ENCODE measurements around the gene SLC23A2. TPM values are rescaled to one million over a fixed set of nuclear protein-coding genes. Genes with fewer than 3 reads are reported as not detected.

The SLC23A2 gene
- total and polyA plus RNA-seq, 8 donors = 4.3 to 12.9 (median 8.8) TPM

- 64 to 69% methylated on average over 7 of the region's 7 CpGs for WGBS, 2 donors
- TF ChIP-seq, protein P1, sequence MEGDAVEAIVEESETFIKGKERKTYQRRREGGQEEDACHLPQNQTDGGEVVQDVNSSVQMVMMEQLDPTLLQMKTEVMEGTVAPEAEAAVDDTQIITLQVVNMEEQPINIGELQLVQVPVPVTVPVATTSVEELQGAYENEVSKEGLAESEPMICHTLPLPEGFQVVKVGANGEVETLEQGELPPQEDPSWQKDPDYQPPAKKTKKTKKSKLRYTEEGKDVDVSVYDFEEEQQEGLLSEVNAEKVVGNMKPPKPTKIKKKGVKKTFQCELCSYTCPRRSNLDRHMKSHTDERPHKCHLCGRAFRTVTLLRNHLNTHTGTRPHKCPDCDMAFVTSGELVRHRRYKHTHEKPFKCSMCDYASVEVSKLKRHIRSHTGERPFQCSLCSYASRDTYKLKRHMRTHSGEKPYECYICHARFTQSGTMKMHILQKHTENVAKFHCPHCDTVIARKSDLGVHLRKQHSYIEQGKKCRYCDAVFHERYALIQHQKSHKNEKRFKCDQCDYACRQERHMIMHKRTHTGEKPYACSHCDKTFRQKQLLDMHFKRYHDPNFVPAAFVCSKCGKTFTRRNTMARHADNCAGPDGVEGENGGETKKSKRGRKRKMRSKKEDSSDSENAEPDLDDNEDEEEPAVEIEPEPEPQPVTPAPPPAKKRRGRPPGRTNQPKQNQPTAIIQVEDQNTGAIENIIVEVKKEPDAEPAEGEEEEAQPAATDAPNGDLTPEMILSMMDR (IDR thresholded peaks at IDR 0.05) = no peak
- H3K4me1 ChIP-seq = no peaks in the 10 kb centered on the region
- H3K27me3 ChIP-seq = no peaks in the 10 kb centered on the region
- DNase-seq (no peak), ATAC-seq (no peak), FAIRE-seq (no peak)
- intact Hi-C loops (cut with DNase I) = no loop called here
- no peak overlapping the region for H3K4me3 ChIP-seq
- no peaks in the 10 kb centered on the region for H3K9me3 ChIP-seq
- peak overlapping the region in 2 of 4 donors; percentile 71 to 73 for H3K27ac ChIP-seq
- no peaks in the 10 kb centered on the region for H3K36me3 ChIP-seq
These were observed 188.7 kb downstream of the SLC23A2 start for GRCh38 chr20:4812641-4813075.

DNA sequence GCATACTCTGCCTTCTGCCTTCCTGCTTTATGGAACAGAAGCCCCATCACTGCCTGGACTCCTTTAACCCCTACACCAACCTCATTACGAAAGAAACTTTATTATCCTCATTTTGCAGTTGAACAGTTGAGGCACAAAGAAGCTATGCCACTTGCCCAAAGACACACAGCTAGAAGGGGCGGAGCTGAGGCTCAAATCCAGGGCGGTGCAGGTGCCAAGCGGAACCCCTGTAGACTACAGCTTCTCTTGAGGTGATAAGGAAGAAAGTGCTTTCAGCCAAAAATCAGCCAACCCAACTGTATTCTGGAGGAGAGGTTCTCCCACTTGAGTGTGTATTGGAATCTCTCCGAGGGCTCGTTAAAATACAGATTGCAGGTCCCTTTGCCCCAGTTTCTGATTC, 189.1 kb downstream of the SLC23A2 start:
- Histone ChIP-seq H3K27ac (peak overlapping the region in 2 of 4 donors; percentile 71 to 73), H3K4me3 (no peak overlapping the region), H3K9me3 (no peaks in the 10 kb centered on the region), H3K4me1 (no peaks in the 10 kb centered on the region), H3K36me3 (no peaks in the 10 kb centered on the region), H3K27me3 (no peaks in the 10 kb centered on the region)
- no peak for ATAC-seq
- FAIRE-seq = no peak
- intact Hi-C loops (cut with DNase I) = no loop called here
- TF ChIP-seq, protein P1 (IDR thresholded peaks at IDR 0.05) = no peak
- 67 to 82% methylated on average over 6 of the region's 6 CpGs for WGBS, 2 donors
- DNase-seq = no peak

GRCh38 chr20:4811661-4812181, 189.6 kb downstream of the SLC23A2 start:
- FAIRE-seq (no peak), ATAC-seq (peak in 3 of 4 donors; percentile 30 to 37 (median 37)), DNase-seq (peak in 2 of 6 donors; percentile 37 to 62)
- Histone ChIP-seq H3K36me3 (no peaks in the 10 kb centered on the region), H3K4me1 (no peaks in the 10 kb centered on the region), H3K4me3 (no peak overlapping the region), H3K9me3 (no peaks in the 10 kb centered on the region), H3K27ac (peak overlapping the region in 1 of 4 donors; percentile 8), H3K27me3 (no peaks in the 10 kb centered on the region)
- intact Hi-C loops (cut with DNase I) = no loop called here
- TF ChIP-seq, protein P1 (IDR thresholded peaks at IDR 0.05) = no peak
- WGBS, 2 donors = 67 to 68% methylated on average over 8 of the region's 8 CpGs

DNA sequence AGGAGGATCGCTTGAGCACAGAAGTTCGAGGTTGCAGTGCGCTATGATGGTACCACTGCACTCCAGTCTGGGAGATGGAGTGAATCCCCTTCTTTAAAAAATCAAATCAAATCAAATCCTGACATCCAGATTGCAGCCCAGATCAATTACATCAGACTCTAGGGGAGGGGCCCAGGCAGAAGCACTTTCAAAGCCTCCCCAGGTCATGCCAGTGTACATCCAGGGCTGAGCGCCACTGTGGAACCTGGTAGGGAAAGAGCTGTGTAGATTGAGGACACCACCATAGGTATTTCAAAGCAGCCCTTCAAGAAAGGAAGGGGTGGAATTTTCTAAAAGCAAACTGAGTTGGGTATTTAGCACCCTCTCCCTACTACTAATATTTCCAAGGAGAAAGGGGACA, 190.1 kb downstream of the SLC23A2 start:
- TF ChIP-seq, protein P1 (IDR thresholded peaks at IDR 0.05) = no peak
- FAIRE-seq (no peak), ATAC-seq (no peak), DNase-seq (no peak)
- 78 to 79% methylated on average over 4 of the region's 4 CpGs for WGBS, 2 donors
- no peaks in the 10 kb centered on the region for H3K4me1 ChIP-seq
- H3K27ac ChIP-seq = peak overlapping the region in 1 of 4 donors; percentile 8
- H3K36me3 ChIP-seq = no peaks in the 10 kb centered on the region
- H3K27me3 ChIP-seq = no peaks in the 10 kb centered on the region
- intact Hi-C loops (cut with DNase I) = no loop called here
- H3K4me3 ChIP-seq = no peak overlapping the region
- no peaks in the 10 kb centered on the region for H3K9me3 ChIP-seq

DNA sequence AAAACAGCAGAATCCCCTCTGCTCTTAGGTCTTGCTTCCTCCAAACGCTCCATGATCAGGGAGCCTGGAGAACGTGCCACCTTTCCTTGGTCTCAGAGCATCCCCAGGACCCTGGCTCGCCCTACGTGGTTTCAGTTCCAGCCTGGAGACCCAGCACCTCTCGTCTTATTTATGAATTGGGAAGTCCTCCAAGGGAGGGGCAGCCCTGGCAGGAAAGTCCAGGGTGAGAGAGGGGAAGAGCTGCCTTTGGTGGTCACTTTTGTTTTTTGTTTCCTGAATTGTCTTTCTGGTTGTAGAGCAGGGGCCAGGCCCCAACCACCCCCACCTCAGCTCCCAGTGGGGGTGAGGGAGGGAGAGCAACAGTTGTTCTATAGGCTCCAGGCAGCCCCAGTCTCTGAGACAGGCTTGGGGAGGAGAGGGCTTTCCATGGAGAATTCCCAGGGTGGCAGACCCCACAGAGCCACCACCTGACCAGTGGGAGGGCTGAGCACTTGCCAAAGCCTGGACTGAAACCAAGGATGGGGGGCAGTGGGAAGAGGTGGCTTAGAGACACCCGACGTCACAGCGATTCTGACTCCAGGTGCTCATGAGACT, 190.8 kb downstream of the SLC23A2 start:
- Histone ChIP-seq H3K9me3 (no peaks in the 10 kb centered on the region), H3K4me1 (no peaks in the 10 kb centered on the region), H3K27ac (no peak overlapping the region), H3K27me3 (no peaks in the 10 kb centered on the region), H3K4me3 (no peak overlapping the region), H3K36me3 (no peaks in the 10 kb centered on the region)
- TF ChIP-seq, protein P1 (IDR thresholded peaks at IDR 0.05) = no peak
- ATAC-seq (no peak), DNase-seq (peak in 1 of 6 donors; percentile 17), FAIRE-seq (no peak)
- intact Hi-C loops (cut with DNase I) = no loop called here
- 52 to 58% methylated on average over 8 of the region's 8 CpGs for WGBS, 2 donors
